HG02852 (cell line): ENCODE measurements around the gene MAP1LC3B2.
A peak's percentile ranks its signal among the peaks of the same experiment; 100 is the strongest.
"Not testable (repeated sequence)": the region's sequence is repeated elsewhere in the genome, so short reads cannot be mapped to it uniquely, and the experiment has no call there.

Experiments used
- ATAC-seq: cut with Tn5 transposase; IDR thresholded peaks from one replicate; pipeline ENCODE4 v1.9.1; 2021; ENCODE audit warnings: mild to moderate bottlenecking, moderate library complexity; ENCODE audit not compliant: unreplicated experiment

The MAP1LC3B2 gene

GRCh38 chr12:116556964-116557698, 2.0 kb upstream of the MAP1LC3B2 start:
- no peak for ATAC-seq

DNA sequence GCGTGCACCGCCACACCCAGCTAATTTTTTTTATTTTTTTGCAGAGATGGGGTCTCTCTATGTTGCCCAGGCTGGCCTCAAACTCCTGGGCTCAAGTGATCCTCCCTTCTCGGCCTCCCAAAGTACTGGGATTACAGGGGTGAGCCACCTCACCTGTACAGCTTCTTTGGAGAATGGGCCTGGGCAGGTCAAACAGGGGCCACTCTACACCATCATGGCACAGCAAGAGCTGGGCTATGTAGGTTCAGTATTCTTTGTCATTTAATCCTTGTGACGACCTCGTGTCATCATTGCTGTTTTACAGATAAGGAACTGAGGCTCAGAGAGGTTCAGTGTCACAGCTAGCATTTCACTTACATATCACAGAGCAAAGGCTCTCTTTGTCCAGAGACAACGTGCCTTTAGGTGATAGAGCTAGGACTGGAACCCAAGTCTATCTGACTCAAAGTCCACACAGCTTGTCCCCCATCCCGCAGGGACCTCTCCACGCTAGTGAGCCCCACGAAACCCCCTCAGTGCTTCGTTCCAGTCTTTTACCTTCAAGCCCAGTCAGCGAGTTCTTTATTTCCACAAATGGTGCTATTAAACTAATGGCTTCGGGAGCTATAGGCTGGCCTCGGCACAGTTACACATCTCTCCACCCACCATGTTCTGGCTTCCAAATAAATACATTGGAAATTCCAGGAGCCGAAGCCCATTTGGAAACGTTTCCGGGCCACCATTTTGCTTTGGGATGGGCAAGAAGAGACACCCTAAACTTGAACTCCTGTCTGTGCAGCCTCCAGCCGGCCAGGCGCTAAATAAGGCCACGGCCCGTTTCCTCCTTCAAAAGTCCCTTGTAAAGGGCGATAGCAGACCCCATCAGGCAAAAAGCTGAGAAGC, 660 bp upstream of the MAP1LC3B2 start:
- peak; percentile 62 for ATAC-seq

DNA sequence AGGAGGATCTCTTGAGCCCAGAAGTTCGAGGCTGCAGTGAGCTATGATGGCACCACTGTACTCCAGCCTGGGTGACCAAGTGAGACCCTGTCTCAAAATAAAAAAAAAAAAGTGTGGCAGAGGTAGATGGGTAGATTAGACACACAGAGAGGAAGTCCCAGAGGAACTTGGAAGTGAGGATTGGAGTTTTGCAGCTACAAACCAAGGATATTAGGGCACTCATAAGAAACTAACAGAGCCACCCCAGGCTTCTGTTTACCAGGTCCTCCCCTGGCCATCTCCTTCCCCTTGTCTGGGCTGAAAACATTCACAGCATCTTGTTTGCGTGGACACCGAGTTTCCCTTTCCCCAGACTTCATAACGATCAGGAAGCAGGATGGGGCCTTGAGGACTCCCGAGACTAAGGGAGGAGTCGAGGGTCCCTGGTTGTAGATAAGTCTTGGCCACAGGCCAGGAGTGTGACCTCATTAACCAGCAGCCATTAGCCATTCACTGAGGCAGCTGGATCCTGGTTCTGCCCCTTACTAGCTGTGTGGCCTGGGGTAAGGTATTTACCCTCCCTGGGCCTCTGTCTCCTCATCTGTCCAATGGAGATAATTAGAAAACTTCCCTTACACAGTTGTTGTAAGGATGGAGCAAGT, 2.1 kb downstream of the MAP1LC3B2 start:
- ATAC-seq: no peak

DNA sequence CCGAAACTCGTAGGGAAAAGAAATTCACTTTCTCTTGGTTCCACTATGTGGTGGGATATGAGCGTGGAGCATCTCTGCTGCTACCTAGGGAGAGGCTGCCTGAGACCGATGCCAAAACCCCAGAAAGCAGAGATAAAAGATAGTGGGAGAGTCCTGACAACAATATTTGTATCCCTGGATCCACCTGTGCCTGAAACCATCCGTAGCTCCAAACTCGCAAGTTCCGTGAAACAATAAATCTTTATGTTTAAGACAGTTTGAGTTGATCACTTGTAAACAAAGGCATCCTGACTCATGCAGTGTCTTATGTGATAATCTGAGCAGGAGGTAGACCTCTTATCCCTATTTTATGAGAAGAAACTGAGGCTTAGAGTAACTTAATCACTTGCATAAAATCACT, 2.9 kb downstream of the MAP1LC3B2 start:
- ATAC-seq: no peak

DNA sequence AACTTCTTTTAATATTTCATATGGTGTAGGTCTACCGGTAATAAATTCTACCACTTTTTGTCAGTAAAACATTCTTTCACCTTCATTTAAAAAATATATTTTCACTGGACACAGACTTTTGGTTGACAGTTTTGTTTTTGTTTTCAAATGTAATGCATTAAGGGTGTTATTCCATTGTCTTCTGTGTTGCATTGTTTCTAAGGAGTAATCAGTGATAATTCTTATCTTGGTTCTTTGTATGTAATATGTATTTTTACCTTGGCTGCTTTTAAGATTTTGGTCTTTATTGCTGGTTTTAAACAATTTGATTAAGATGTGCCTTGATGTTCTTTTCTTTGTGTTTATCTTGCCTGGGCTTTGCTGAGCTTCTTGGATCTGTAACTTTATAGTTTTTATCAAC, 4.1 kb downstream of the MAP1LC3B2 start:
- ATAC-seq: no peak

- ATAC-seq: no peak
Observed at GRCh38 chr12:116564080-116564479, 4.9 kb downstream of the MAP1LC3B2 start.

- not testable (repeated sequence) for ATAC-seq
Observed at GRCh38 chr12:116565221-116565620, 6.0 kb downstream of the MAP1LC3B2 start.

- no peak for ATAC-seq
Observed at GRCh38 chr12:116565963-116566362, 6.8 kb downstream of the MAP1LC3B2 start.

- no peak for ATAC-seq
Observed at GRCh38 chr12:116568203-116568602, 9.0 kb downstream of the MAP1LC3B2 start.

DNA sequence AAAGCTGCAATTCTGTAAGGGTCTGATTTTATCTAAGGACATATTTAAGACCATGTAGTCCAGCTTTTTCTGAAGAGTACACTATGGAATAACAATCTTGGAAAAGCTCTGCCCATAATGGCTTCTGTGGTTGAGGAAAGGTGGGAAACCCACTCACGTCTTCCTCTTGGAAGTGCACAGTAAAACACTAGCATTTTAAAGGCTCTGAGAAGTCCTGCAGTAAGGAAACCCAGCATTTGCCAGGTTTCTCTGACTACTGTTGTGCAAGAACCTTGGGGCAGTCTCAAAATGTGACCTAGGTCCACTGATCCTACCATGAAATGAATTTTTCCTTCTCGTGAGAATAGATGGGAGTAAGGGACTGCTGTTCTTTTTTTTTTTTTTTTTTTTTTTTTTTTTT, 11.9 kb downstream of the MAP1LC3B2 start:
- no peak for ATAC-seq

DNA sequence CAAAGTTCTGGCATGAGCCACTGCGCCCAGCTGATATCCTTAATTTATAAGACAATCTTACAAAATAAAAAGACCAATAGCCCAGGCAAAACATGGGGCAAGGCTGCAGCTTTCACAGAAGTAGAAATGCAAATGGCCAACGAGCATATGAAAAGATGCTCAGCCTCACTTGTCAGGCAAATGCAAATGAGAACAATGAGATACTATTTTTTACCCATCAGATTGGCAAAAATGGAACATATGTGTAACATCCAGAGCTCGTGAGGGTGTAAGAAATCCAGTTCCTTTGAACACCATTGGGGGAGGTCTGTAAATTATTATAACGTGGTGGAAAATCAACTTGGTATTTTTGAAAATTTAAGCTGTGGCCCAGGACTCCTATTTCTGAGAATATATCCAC, 14.6 kb downstream of the MAP1LC3B2 start:
- ATAC-seq: no peak

GRCh38 chr12:116575754-116576153, 16.6 kb downstream of the MAP1LC3B2 start:
- ATAC-seq: not testable (repeated sequence)

- ATAC-seq: no peak
Observed at GRCh38 chr12:116577154-116577561, 18.0 kb downstream of the MAP1LC3B2 start.

GRCh38 chr12:116578051-116578450, 18.9 kb downstream of the MAP1LC3B2 start:
- no peak for ATAC-seq

- ATAC-seq: no peak
Observed at GRCh38 chr12:116582610-116583009, 23.4 kb downstream of the MAP1LC3B2 start.

- ATAC-seq: no peak
Observed at GRCh38 chr12:116583129-116583694, 24.0 kb downstream of the MAP1LC3B2 start.

- no peak for ATAC-seq
Observed at GRCh38 chr12:116587270-116587669, 28.1 kb downstream of the MAP1LC3B2 start.

DNA sequence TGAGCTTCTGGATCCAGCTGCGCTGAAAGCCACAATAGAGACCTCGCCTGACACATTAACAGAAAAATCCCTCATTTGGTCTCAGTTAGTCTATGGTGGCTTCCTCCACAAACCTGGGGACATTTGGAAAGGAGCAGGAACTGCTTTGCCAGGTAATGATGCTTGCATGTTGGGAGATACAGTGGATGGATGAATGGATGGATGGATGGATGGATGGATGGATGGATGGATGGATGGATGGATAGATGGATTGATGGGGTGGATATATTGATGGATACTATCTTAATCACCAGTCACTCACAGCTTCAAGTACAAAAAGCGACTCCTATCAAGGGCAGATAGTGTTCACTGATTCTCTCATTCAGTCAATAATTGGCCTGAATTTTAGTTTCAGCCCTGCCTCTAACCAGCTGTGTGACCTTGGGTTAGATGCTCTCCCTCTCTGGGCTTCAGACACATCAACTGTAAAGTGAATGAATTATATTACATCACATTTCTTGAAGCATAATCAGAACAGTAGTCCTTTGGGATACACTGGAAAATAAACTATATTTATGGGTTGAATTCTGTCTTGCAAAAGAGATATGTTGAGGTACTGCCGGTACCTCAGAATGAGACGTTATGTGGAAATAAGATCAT, 29.3 kb downstream of the MAP1LC3B2 start:
- ATAC-seq: no peak

DNA sequence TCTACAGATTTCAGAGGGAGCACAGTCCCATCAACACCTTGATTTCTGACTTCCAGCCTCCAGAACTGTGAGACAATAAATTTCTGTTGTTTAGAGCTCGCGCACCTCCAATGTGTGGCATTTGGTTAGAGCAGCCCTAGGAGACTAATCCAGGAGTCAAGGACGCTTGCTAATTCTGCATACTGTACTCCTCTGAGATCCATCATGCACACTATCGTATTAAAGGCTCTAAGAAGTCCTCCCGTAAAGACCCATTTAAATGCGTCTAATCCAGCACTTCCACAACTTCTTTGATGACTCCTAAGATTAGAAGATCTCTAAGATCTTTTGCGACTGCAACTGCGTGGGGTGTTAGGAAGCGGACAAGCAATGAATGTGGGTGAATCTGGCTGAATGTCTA, 30.4 kb downstream of the MAP1LC3B2 start:
- ATAC-seq: no peak

DNA sequence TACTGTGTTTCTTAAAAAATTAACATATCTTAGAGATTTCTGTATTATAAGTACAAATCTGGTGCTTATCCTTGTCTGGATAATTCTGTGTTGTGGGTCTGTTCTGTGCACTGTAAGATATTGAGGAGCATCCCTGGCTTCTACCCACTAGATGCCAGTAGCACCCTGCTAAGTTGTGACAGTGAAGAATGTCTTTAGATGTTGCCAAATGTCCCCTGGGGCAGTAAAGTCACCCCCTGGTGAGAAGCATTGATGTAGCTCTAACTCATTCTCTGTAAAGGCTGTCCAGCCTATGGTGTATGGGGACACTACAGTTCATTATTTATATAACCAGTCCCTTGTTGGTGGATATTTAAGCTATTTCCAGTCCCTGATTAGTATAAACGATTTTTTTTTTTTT, 31.4 kb downstream of the MAP1LC3B2 start:
- no peak for ATAC-seq
